COLO668 (cell line): ENCODE results near the gene OSBPL10.
"Not testable (repeated sequence)": the region's sequence is repeated elsewhere in the genome, so short reads cannot be mapped to it uniquely, and the experiment has no call there.

Experiments
- DNase-seq: peaks from one replicate; lab custom pipeline; 2025; ENCODE audit not compliant: unreplicated experiment; lab: John Stamatoyannopoulos, UW

OSBPL10 gene

GRCh38 chr3:31993843-31994242, 12.8 kb upstream of the OSBPL10 start:
- no peak for DNase-seq

- not testable (repeated sequence) for DNase-seq
These were observed 11.9 kb upstream of the OSBPL10 start for GRCh38 chr3:31992995-31993394.

GRCh38 chr3:31988271-31988670, 7.2 kb upstream of the OSBPL10 start:
- no peak for DNase-seq

GRCh38 chr3:31985831-31986230, 4.8 kb upstream of the OSBPL10 start:
- no peak for DNase-seq

GRCh38 chr3:31984321-31984720, 3.3 kb upstream of the OSBPL10 start:
- no peak for DNase-seq

GRCh38 chr3:31980530-31981205, 394 bp downstream of the OSBPL10 start:
- peak; percentile 80 for DNase-seq

- DNase-seq, result no peak
These were observed 1.9 kb downstream of the OSBPL10 start for GRCh38 chr3:31979001-31979697.

- DNase-seq, result no peak
These were observed 2.5 kb downstream of the OSBPL10 start for GRCh38 chr3:31978553-31978952.

GRCh38 chr3:31977736-31978135, 3.3 kb downstream of the OSBPL10 start:
- DNase-seq, result no peak

GRCh38 chr3:31976302-31976701, 4.8 kb downstream of the OSBPL10 start:
- DNase-seq, result no peak

GRCh38 chr3:31974964-31975363, 6.1 kb downstream of the OSBPL10 start:
- DNase-seq, result no peak

GRCh38 chr3:31974471-31974870, 6.6 kb downstream of the OSBPL10 start:
- DNase-seq, result no peak

GRCh38 chr3:31973837-31974236, 7.2 kb downstream of the OSBPL10 start:
- DNase-seq, result no peak

- no peak for DNase-seq
These were observed 8.0 kb downstream of the OSBPL10 start for GRCh38 chr3:31973081-31973480.

- DNase-seq, result no peak
These were observed 9.5 kb downstream of the OSBPL10 start for GRCh38 chr3:31971607-31972006.

- DNase-seq, result no peak
These were observed 12.1 kb downstream of the OSBPL10 start for GRCh38 chr3:31968927-31969418.

GRCh38 chr3:31968369-31968926, 12.6 kb downstream of the OSBPL10 start:
- no peak for DNase-seq

GRCh38 chr3:31967592-31967991, 13.5 kb downstream of the OSBPL10 start:
- no peak for DNase-seq

- DNase-seq, result no peak
These were observed 14.0 kb downstream of the OSBPL10 start for GRCh38 chr3:31966978-31967591.

GRCh38 chr3:31962801-31963205, 18.3 kb downstream of the OSBPL10 start:
- DNase-seq, result no peak

- peak; percentile 3 for DNase-seq
These were observed 20.1 kb downstream of the OSBPL10 start for GRCh38 chr3:31960793-31961431.
